Neural cell (in vitro differentiated cells): ENCODE measurements around the gene GPR142. TPM values are rescaled to one million over a fixed set of nuclear protein-coding genes. Genes with fewer than 3 reads are reported as not detected.

Experiments used
- H2AFZ ChIP-seq: fragments of 200-600, 300-800 bp; sonication (generic), shearing (Covaris generic); 2 replicates; pipeline ENCODE4 v1.6.0; 2014; ENCODE audit warnings: low read depth, mild to moderate bottlenecking, antibody characterized with exemption, low read length, moderate library complexity
- H3F3A ChIP-seq: fragments of 200-600 bp; shearing (Covaris generic); 2 replicates; pipeline ENCODE4 v1.6.1; 2016; ENCODE audit warnings: mild to moderate bottlenecking, moderate library complexity, mixed read lengths, antibody characterized with exemption, low read length; ENCODE audit not compliant: insufficient read depth, poor library complexity, severe bottlenecking
- H3K27ac ChIP-seq: fragments of 200-600, 300-800 bp; sonication (generic), shearing (Covaris generic); 2 replicates; pipeline ENCODE4 v1.5.1; 2014; ENCODE audit warnings: mild to moderate bottlenecking, low read length, moderate library complexity
- H3K27me3 ChIP-seq: fragments of 300-800, 200-600 bp; sonication (generic), shearing (Covaris generic); 2 replicates; pipeline ENCODE4 v1.6.0; 2014; ENCODE audit warnings: mild to moderate bottlenecking, low read depth, low read length, moderate library complexity; ENCODE audit not compliant: insufficient read depth
- H3K36me3 ChIP-seq: fragments of 300-800, 200-600 bp; sonication (generic), shearing (Covaris generic); 2 replicates; pipeline ENCODE4 v1.5.1; 2014; ENCODE audit warnings: mild to moderate bottlenecking, antibody characterized with exemption, low read length, moderate library complexity; ENCODE audit not compliant: insufficient read depth
- H3K4me2 ChIP-seq: fragments of 300-800, 200-600 bp; sonication (generic), shearing (Covaris generic); 2 replicates; pipeline ENCODE4 v1.6.0; 2014; ENCODE audit warnings: mild to moderate bottlenecking, low read length
- H3K4me3 ChIP-seq: fragments of 300-800, 200-600 bp; sonication (generic), shearing (Covaris generic); 2 replicates; pipeline ENCODE4 v1.5.1; 2014; ENCODE audit warnings: mild to moderate bottlenecking, low read length, moderate library complexity
- H3K79me2 ChIP-seq: fragments of 200-600 bp; shearing (Covaris generic); replicated peaks from 2 replicates; pipeline ENCODE4 v1.6.0; 2014; ENCODE audit warnings: mild to moderate bottlenecking, low read length, moderate library complexity; ENCODE audit not compliant: insufficient read depth
- H3K9ac ChIP-seq: fragments of 300-800, 200-600 bp; sonication (generic), shearing (Covaris generic); 2 replicates; pipeline ENCODE4 v1.6.1; 2016; ENCODE audit warnings: mild to moderate bottlenecking, low read length, mixed read lengths
- H3K9me2 ChIP-seq: fragments of 200-600 bp; shearing (Covaris generic); 2 replicates; pipeline ENCODE4 v1.6.1; 2016; ENCODE audit warnings: mild to moderate bottlenecking, low read length, mixed read lengths; ENCODE audit not compliant: insufficient read depth
- H3K9me3 ChIP-seq: fragments of 200-600, 300-800 bp; sonication (generic), shearing (Covaris generic); 2 replicates; pipeline ENCODE4 v1.6.1; 2016; ENCODE audit warnings: mild to moderate bottlenecking, mixed run types, low read length, moderate library complexity, mixed read lengths
- H4K20me1 ChIP-seq: fragments of 200-600 bp; shearing (Covaris generic); 2 replicates; pipeline ENCODE4 v1.6.1; 2016; ENCODE audit warnings: mild to moderate bottlenecking, mixed run types; ENCODE audit not compliant: insufficient read depth
- EP300 ChIP-seq: fragments of 450-650 bp; conservative IDR thresholded peaks from 2 replicates; pipeline ENCODE4 v1.6.1; 2014; ENCODE audit warnings: antibody characterized with exemption, mild to moderate bottlenecking, moderate library complexity; ENCODE audit not compliant: poor library complexity, severe bottlenecking
- EZH2 ChIP-seq: fragments of 200-600, 300-800 bp; shearing (Covaris generic), sonication (generic); IDR thresholded peaks from 2 replicates; pipeline ENCODE4 v1.6.1; 2014; ENCODE audit warnings: antibody characterized with exemption, low read length, borderline replicate concordance, mild to moderate bottlenecking; ENCODE audit not compliant: insufficient read depth, poor library complexity, severe bottlenecking
- MXI1 ChIP-seq: fragments of 450-650 bp; conservative IDR thresholded peaks from 2 replicates; pipeline ENCODE4 v1.6.1; 2014; ENCODE audit warnings: antibody characterized with exemption, mild to moderate bottlenecking; ENCODE audit not compliant: poor library complexity, severe bottlenecking
- POLR2AphosphoS5 ChIP-seq: IDR thresholded peaks from 2 replicates; pipeline ENCODE4 v1.6.1; 2012
- RAD21 ChIP-seq: fragments of 450-650 bp; conservative IDR thresholded peaks from 2 replicates; pipeline ENCODE4 v1.6.1; 2014; ENCODE audit warnings: antibody characterized with exemption, mild to moderate bottlenecking, moderate library complexity
- SMC3 ChIP-seq: fragments of 450-650 bp; conservative IDR thresholded peaks from 2 replicates; pipeline ENCODE4 v1.6.1; 2014; ENCODE audit warnings: antibody characterized with exemption, mild to moderate bottlenecking, moderate library complexity; ENCODE audit not compliant: poor library complexity
- TAF1 ChIP-seq: IDR thresholded peaks from 2 replicates; pipeline ENCODE4 v1.6.1; 2012; ENCODE audit warnings: low read depth
- polyA plus RNA-seq: library from polyadenylated mRNA; depleted of rRNA; stranded (reverse); fragments of >200 nt; gene quantifications from 2 replicates; pipeline ENCODE4 v1.2.3, GENCODE V29; 2014
- TF ChIP-seq, protein P1 (sequence below): IDR thresholded peaks from 2 replicates; pipeline ENCODE4 v1.6.1; 2012; ENCODE audit warnings: borderline replicate concordance
- TF ChIP-seq, protein P2 (sequence below): fragments of 450-650 bp; IDR thresholded peaks from 2 replicates; pipeline ENCODE4 v1.5.1; 2014; ENCODE audit warnings: antibody characterized with exemption, mild to moderate bottlenecking, moderate library complexity; ENCODE audit not compliant: poor library complexity, severe bottlenecking

GPR142 gene
- polyA plus RNA-seq, 1 donor from 2014 or later, result not detected

DNA sequence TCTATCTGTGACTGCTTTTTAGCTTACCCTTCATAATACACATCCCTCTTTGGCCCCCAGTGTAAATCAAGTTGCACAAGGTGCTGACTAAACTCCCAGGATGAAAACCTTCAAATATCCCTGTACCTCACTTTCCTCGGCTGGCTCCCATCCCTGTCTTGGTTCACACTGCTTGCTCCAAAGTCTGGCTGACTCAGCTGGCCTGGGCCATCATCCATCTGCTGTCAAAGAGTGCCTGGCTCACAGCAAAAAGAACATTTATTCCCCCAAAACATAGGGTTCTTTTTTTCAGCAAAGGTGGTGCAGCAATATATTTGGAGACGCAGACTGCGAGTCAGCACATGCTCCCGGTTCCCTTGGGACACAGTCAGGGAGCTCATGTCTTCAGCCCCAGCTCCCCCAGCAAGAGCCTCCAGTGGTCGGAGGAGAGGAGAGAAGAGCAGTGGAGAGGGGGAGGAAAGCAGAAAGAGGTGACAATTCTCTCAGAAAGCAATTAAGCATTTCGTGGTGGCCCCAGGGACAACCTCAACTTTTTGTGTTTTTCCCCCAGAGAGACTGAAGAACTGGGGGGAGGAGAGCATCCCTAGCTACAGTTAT is 26.1 kb downstream of the GPR142 start:
- H3K4me3 ChIP-seq, result no peak overlapping the region
- H3K27ac ChIP-seq, result no peak overlapping the region
- H4K20me1 ChIP-seq, result no peaks in the 10 kb centered on the region
- H3K9me3 ChIP-seq, result no peaks in the 10 kb centered on the region
- H3F3A ChIP-seq, result no peaks in the 10 kb centered on the region
- H3K9me2 ChIP-seq, result no peaks in the 10 kb centered on the region
- H3K36me3 ChIP-seq, result no peaks in the 10 kb centered on the region
- H3K27me3 ChIP-seq, result no peaks in the 10 kb centered on the region
- TF ChIP-seq, protein P1, sequence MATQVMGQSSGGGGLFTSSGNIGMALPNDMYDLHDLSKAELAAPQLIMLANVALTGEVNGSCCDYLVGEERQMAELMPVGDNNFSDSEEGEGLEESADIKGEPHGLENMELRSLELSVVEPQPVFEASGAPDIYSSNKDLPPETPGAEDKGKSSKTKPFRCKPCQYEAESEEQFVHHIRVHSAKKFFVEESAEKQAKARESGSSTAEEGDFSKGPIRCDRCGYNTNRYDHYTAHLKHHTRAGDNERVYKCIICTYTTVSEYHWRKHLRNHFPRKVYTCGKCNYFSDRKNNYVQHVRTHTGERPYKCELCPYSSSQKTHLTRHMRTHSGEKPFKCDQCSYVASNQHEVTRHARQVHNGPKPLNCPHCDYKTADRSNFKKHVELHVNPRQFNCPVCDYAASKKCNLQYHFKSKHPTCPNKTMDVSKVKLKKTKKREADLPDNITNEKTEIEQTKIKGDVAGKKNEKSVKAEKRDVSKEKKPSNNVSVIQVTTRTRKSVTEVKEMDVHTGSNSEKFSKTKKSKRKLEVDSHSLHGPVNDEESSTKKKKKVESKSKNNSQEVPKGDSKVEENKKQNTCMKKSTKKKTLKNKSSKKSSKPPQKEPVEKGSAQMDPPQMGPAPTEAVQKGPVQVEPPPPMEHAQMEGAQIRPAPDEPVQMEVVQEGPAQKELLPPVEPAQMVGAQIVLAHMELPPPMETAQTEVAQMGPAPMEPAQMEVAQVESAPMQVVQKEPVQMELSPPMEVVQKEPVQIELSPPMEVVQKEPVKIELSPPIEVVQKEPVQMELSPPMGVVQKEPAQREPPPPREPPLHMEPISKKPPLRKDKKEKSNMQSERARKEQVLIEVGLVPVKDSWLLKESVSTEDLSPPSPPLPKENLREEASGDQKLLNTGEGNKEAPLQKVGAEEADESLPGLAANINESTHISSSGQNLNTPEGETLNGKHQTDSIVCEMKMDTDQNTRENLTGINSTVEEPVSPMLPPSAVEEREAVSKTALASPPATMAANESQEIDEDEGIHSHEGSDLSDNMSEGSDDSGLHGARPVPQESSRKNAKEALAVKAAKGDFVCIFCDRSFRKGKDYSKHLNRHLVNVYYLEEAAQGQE, result no peak
- TF ChIP-seq SMC3 (no peak), TAF1 (no peak), EP300 (no peak), POLR2AphosphoS5 (no peak), MXI1 (no peak), RAD21 (no peak), EZH2 (no peak)
- TF ChIP-seq, protein P2, sequence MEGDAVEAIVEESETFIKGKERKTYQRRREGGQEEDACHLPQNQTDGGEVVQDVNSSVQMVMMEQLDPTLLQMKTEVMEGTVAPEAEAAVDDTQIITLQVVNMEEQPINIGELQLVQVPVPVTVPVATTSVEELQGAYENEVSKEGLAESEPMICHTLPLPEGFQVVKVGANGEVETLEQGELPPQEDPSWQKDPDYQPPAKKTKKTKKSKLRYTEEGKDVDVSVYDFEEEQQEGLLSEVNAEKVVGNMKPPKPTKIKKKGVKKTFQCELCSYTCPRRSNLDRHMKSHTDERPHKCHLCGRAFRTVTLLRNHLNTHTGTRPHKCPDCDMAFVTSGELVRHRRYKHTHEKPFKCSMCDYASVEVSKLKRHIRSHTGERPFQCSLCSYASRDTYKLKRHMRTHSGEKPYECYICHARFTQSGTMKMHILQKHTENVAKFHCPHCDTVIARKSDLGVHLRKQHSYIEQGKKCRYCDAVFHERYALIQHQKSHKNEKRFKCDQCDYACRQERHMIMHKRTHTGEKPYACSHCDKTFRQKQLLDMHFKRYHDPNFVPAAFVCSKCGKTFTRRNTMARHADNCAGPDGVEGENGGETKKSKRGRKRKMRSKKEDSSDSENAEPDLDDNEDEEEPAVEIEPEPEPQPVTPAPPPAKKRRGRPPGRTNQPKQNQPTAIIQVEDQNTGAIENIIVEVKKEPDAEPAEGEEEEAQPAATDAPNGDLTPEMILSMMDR, result no peak
- H3K4me2 ChIP-seq, result no peak overlapping the region
- no peak overlapping the region for H2AFZ ChIP-seq
- H3K9ac ChIP-seq, result no peak overlapping the region
- H3K79me2 ChIP-seq, result no peaks in the 10 kb centered on the region

DNA sequence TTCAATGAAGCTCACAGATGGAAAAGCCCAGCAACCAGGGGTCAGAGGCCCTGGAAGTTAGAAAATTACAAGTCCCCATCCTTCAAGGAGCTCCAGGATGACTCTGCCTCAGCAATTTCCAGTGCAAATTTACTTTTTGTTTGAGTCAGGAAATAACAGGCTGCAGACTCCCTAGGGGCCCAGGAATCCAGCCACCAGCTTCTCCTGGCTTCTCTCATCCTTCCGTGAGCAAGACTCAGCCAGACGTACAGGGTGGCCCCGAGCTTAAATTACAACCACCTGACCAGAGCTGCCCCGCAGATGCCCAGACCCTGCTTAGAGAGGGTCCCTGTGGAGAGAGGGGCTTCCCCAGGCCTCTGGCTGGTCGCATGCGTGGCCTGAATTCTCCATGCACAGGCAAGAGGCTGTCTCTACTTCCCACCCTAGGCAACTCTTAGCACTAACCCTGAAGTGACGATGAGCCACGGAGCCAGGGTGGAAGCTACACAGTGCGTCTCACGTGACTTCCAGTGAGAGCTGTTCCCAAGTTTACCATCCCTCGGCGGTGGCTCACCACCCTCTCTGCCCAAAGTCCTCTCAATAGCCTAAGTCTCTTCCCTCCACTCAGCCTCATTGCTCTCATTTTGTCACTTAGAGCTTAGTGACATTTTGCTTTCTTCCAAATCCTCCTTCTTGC is 27.1 kb downstream of the GPR142 start:
- no peaks in the 10 kb centered on the region for H3K27me3 ChIP-seq
- no peaks in the 10 kb centered on the region for H3K9me3 ChIP-seq
- H3K79me2 ChIP-seq, result no peaks in the 10 kb centered on the region
- no peak overlapping the region for H3K4me3 ChIP-seq
- no peaks in the 10 kb centered on the region for H3K9me2 ChIP-seq
- no peaks in the 10 kb centered on the region for H3F3A ChIP-seq
- no peak overlapping the region for H2AFZ ChIP-seq
- TF ChIP-seq EZH2 (no peak), EP300 (no peak), MXI1 (no peak), RAD21 (no peak), SMC3 (no peak), POLR2AphosphoS5 (no peak), TAF1 (no peak)
- TF ChIP-seq, protein P1, result no peak
- TF ChIP-seq, protein P2, result no peak
- no peak overlapping the region for H3K27ac ChIP-seq
- H3K9ac ChIP-seq, result no peak overlapping the region
- H4K20me1 ChIP-seq, result no peaks in the 10 kb centered on the region
- H3K4me2 ChIP-seq, result no peak overlapping the region
- H3K36me3 ChIP-seq, result no peaks in the 10 kb centered on the region
